Measurements from ENCODE around the gene MGRN1.

GRCh38 chr16:4687416-4687815 lies 62.8 kb downstream of the MGRN1 start:
- TF ChIP-seq CTCF (IDR thresholded peaks at IDR 0.05) (no peak), POLR2A (IDR thresholded peaks at IDR 0.05) (no peak)
